ENCODE measurements around the gene MICALL2.
"Not testable (repeated sequence)": the region's sequence is repeated elsewhere in the genome, so short reads cannot be mapped to it uniquely, and the experiment has no call there.

MICALL2 gene

GRCh38 chr7:1444214-1444924 lies 14.9 kb downstream of the MICALL2 start:
- TF ChIP-seq POLR2A (IDR thresholded peaks at IDR 0.05; ENCODE audit: low read length) (no peak), GATA1 (IDR thresholded peaks at IDR 0.05; ENCODE audit: low read depth, low read length) (no peak)
- DNase-seq: no peak

GRCh38 chr7:1443587-1444200 lies 15.6 kb downstream of the MICALL2 start:
- DNase-seq: not testable (repeated sequence)

GRCh38 chr7:1442355-1443124 lies 16.7 kb downstream of the MICALL2 start:
- TF ChIP-seq GATA1 (IDR thresholded peaks at IDR 0.05; ENCODE audit: low read depth, low read length): no peak
- no peak for TF ChIP-seq POLR2A (IDR thresholded peaks at IDR 0.05; ENCODE audit: low read length)
- DNase-seq: no peak

- DNase-seq: no peak
- TF ChIP-seq GATA1 (IDR thresholded peaks at IDR 0.05; ENCODE audit: low read depth, low read length): no peak
- no peak for TF ChIP-seq POLR2A (IDR thresholded peaks at IDR 0.05; ENCODE audit: low read length)
These were observed 17.5 kb downstream of the MICALL2 start for GRCh38 chr7:1441615-1442354.

GRCh38 chr7:1440620-1441019 lies 18.6 kb downstream of the MICALL2 start:
- DNase-seq: no peak
- TF ChIP-seq GATA1 (IDR thresholded peaks at IDR 0.05; ENCODE audit: low read depth, low read length) (no peak), POLR2A (IDR thresholded peaks at IDR 0.05; ENCODE audit: low read length) (no peak)

GRCh38 chr7:1439373-1440363 lies 19.6 kb downstream of the MICALL2 start:
- TF ChIP-seq POLR2A (IDR thresholded peaks at IDR 0.05; ENCODE audit: low read length): no peak
- peak; percentile 42 to 43 for DNase-seq

- no peak for DNase-seq
- TF ChIP-seq POLR2A (IDR thresholded peaks at IDR 0.05; ENCODE audit: low read length): no peak
- no peak for TF ChIP-seq GATA1 (IDR thresholded peaks at IDR 0.05; ENCODE audit: low read depth, low read length)
These were observed 20.4 kb downstream of the MICALL2 start for GRCh38 chr7:1438821-1439220.

- DNase-seq: no peak
- TF ChIP-seq POLR2A (IDR thresholded peaks at IDR 0.05; ENCODE audit: low read length) (no peak), GATA1 (IDR thresholded peaks at IDR 0.05; ENCODE audit: low read depth, low read length) (no peak)
These were observed 21.1 kb downstream of the MICALL2 start for GRCh38 chr7:1438208-1438607.

GRCh38 chr7:1437155-1437880 lies 22.0 kb downstream of the MICALL2 start:
- DNase-seq: no peak
- TF ChIP-seq POLR2A (IDR thresholded peaks at IDR 0.05; ENCODE audit: low read length) (no peak), GATA1 (IDR thresholded peaks at IDR 0.05; ENCODE audit: low read depth, low read length) (no peak)

- no peak for DNase-seq
- TF ChIP-seq POLR2A (IDR thresholded peaks at IDR 0.05; ENCODE audit: low read length): no peak
- TF ChIP-seq GATA1 (IDR thresholded peaks at IDR 0.05; ENCODE audit: low read depth, low read length): no peak
These were observed 22.7 kb downstream of the MICALL2 start for GRCh38 chr7:1436608-1437007.

- DNase-seq: no peak
- TF ChIP-seq GATA1 (IDR thresholded peaks at IDR 0.05; ENCODE audit: low read depth, low read length) (no peak), POLR2A (IDR thresholded peaks at IDR 0.05; ENCODE audit: low read length) (no peak)
These were observed 24.2 kb downstream of the MICALL2 start for GRCh38 chr7:1434891-1435670.
